PFSK-1 (cell line): ENCODE data around the gene RASSF1.

Experiments used
- FOXP2 ChIP-seq: optimal IDR thresholded peaks from 2 replicates; pipeline ENCODE3; 2011; ENCODE audit warnings: borderline replicate concordance, control low read depth, inconsistent platforms; ENCODE audit not compliant: insufficient read depth; ENCODE audit errors: extremely low read length, extremely low read depth
- POLR2AphosphoS5 ChIP-seq: IDR thresholded peaks from 2 replicates; pipeline ENCODE4 v1.6.1; 2012; ENCODE audit warnings: low read depth, mild to moderate bottlenecking, control low read depth, low read length, moderate library complexity
- SIN3A ChIP-seq: IDR thresholded peaks from 2 replicates; pipeline ENCODE4 v1.6.1; 2012; ENCODE audit warnings: mild to moderate bottlenecking, low read length, moderate library complexity, borderline replicate concordance; ENCODE audit not compliant: insufficient read depth
- TAF1 ChIP-seq: IDR thresholded peaks from 2 replicates; pipeline ENCODE4 v1.6.1; 2012; ENCODE audit warnings: low read length, control low read depth, borderline replicate concordance; ENCODE audit not compliant: insufficient read depth
- TF ChIP-seq, protein P1 (sequence below), 2 experiments: IDR thresholded peaks; 2 replicates each; pipeline versions ENCODE4 v1.6.1 to v1.8.0; 2011 to 2012; ENCODE audit warnings: low read depth in 2 of 2, low read length in 2 of 2, control low read depth in 1 of 2, inconsistent platforms in 1 of 2, mild to moderate bottlenecking in 1 of 2, moderate library complexity in 1 of 2; ENCODE audit not compliant: insufficient read depth in 1 of 2

DNA sequence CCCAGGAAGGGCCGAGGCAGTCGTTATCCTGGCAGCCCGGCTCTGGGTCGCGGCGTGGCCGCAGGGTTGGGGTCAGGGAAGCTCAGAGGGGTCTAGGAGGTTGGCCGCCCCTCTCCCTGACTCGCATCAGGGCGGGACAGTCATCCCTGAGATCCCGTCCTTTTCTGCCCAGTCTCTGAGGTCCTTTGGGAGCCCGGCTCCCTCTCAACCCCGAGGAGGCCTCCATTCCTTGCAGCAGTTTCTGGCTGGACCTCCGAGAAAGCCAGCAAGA, 18.6 kb downstream of the RASSF1 start:
- TF ChIP-seq POLR2AphosphoS5 = no peak
- no peak for TF ChIP-seq SIN3A
- TF ChIP-seq TAF1 = no peak
- TF ChIP-seq FOXP2 = no peak
- TF ChIP-seq, protein P1, sequence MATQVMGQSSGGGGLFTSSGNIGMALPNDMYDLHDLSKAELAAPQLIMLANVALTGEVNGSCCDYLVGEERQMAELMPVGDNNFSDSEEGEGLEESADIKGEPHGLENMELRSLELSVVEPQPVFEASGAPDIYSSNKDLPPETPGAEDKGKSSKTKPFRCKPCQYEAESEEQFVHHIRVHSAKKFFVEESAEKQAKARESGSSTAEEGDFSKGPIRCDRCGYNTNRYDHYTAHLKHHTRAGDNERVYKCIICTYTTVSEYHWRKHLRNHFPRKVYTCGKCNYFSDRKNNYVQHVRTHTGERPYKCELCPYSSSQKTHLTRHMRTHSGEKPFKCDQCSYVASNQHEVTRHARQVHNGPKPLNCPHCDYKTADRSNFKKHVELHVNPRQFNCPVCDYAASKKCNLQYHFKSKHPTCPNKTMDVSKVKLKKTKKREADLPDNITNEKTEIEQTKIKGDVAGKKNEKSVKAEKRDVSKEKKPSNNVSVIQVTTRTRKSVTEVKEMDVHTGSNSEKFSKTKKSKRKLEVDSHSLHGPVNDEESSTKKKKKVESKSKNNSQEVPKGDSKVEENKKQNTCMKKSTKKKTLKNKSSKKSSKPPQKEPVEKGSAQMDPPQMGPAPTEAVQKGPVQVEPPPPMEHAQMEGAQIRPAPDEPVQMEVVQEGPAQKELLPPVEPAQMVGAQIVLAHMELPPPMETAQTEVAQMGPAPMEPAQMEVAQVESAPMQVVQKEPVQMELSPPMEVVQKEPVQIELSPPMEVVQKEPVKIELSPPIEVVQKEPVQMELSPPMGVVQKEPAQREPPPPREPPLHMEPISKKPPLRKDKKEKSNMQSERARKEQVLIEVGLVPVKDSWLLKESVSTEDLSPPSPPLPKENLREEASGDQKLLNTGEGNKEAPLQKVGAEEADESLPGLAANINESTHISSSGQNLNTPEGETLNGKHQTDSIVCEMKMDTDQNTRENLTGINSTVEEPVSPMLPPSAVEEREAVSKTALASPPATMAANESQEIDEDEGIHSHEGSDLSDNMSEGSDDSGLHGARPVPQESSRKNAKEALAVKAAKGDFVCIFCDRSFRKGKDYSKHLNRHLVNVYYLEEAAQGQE (IDR thresholded peaks at IDR 0.05; ENCODE audit: insufficient read depth in 1 of 2, low read depth in 2 of 2, low read length in 2 of 2) = no peak
